Neural progenitor cell (in vitro differentiated cells): ENCODE data around the gene TRPM2.

Source experiments
- EZH2 ChIP-seq: fragments of 200-600 bp; sonication (generic); IDR thresholded peaks from 2 replicates; pipeline ENCODE4 v1.6.1; 2017; ENCODE audit warnings: antibody characterized with exemption, mild to moderate bottlenecking, moderate library complexity
- TF ChIP-seq, protein P1 (sequence below): fragments of 200-600 bp; sonication (generic); IDR thresholded peaks from 2 replicates; pipeline ENCODE4 v1.5.1; 2017; ENCODE audit warnings: antibody characterized with exemption, mild to moderate bottlenecking

DNA sequence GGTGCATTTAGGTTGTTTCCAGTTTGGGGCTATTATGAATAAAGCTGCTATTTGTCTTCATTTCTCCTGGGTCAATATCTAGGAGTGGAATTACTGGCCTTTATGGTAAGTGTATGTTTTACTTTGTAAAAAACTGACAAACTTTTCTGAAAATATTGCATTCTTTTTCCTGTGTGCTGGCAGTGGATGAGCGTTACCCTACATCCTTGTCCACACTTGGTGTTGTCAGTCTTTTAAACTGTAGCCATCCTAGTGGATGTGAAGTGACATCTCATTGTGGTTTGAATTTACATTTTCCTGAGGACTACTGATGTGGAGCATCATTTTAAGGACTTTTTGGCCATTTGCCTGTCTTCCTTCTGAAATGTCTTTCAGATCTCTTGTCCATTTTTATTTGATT, 35.9 kb downstream of the TRPM2 start:
- TF ChIP-seq, protein P1, sequence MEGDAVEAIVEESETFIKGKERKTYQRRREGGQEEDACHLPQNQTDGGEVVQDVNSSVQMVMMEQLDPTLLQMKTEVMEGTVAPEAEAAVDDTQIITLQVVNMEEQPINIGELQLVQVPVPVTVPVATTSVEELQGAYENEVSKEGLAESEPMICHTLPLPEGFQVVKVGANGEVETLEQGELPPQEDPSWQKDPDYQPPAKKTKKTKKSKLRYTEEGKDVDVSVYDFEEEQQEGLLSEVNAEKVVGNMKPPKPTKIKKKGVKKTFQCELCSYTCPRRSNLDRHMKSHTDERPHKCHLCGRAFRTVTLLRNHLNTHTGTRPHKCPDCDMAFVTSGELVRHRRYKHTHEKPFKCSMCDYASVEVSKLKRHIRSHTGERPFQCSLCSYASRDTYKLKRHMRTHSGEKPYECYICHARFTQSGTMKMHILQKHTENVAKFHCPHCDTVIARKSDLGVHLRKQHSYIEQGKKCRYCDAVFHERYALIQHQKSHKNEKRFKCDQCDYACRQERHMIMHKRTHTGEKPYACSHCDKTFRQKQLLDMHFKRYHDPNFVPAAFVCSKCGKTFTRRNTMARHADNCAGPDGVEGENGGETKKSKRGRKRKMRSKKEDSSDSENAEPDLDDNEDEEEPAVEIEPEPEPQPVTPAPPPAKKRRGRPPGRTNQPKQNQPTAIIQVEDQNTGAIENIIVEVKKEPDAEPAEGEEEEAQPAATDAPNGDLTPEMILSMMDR = no peak
- TF ChIP-seq EZH2 = no peak
